ENCODE data around the gene RAP2C.
"Not testable (repeated sequence)": the region's sequence is repeated elsewhere in the genome, so short reads cannot be mapped to it uniquely, and the experiment has no call there.

Gene RAP2C

DNA sequence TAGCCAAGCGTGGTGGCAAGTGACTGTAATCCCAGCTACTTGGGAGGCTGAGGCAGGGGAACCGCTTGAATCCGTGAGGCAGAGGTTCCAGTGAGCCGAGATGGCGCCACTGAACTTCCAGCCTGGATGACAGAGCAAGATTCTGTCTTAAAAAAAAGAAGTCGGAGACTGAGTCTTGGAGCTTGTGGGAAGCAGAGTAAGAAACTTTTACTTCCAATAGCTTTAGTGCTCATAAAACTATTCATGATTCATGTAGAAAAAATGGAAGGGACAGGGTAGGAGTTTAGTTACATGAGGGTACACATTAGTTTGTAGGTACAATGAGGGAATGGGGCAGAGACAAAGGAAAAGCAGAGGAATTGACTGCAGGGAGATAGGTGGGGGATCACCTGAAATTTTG is 19.3 kb downstream of the RAP2C start:
- no peak for DNase-seq (ENCODE audit: low spot score)

GRCh38 chrX:132193872-132194574 is 25.2 kb downstream of the RAP2C start:
- no peak for DNase-seq (ENCODE audit: low spot score)

GRCh38 chrX:132191938-132192337 is 27.3 kb downstream of the RAP2C start:
- DNase-seq (ENCODE audit: low spot score): no peak

DNA sequence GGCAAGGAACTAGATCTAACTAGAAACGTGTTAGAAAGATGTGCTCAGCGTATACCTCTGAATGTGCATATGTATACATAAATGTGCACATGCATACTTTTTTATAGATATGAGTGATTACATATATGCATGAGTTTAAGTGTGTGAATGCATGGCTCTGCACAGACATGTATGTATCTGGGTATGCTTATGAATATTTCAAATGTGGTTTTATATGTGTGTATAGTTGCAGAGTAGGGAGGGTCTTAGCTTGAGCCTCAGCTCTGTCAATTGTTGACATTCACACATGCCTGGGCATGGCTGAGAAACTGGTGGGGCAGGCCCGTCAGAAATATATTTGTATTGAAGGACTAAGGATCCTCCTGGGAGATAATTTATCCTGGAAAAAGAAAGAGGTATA is 31.1 kb downstream of the RAP2C start:
- DNase-seq (ENCODE audit: low spot score): no peak

GRCh38 chrX:132187451-132187850 is 31.8 kb downstream of the RAP2C start:
- no peak for DNase-seq (ENCODE audit: low spot score)

DNA sequence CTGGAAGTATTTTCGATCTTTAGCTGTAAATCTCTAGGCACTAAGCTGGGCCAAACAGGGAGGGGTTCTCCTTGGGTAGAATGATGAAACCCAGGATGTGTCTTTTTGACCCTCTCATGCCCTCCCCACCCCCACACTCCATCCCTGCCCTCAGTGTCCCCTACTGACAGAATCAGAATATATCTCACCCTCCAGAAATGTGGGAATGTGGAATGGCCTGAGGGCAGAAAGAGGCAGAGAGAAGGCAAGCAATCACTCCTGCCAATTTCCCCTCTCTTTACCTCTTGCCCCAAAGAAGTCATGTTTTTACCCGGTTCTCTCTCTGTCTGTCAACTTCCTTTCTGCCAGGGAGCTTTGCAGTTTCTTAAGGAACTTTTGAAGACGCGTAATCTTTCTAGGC is 34.4 kb downstream of the RAP2C start:
- DNase-seq (ENCODE audit: low spot score): no peak

- no peak for DNase-seq (ENCODE audit: low spot score)
These were observed 37.9 kb downstream of the RAP2C start for GRCh38 chrX:132181364-132181763.

- no peak for DNase-seq (ENCODE audit: low spot score)
These were observed 38.3 kb downstream of the RAP2C start for GRCh38 chrX:132180929-132181328.

GRCh38 chrX:132173647-132174046 is 45.6 kb downstream of the RAP2C start:
- no peak for DNase-seq (ENCODE audit: low spot score)

DNA sequence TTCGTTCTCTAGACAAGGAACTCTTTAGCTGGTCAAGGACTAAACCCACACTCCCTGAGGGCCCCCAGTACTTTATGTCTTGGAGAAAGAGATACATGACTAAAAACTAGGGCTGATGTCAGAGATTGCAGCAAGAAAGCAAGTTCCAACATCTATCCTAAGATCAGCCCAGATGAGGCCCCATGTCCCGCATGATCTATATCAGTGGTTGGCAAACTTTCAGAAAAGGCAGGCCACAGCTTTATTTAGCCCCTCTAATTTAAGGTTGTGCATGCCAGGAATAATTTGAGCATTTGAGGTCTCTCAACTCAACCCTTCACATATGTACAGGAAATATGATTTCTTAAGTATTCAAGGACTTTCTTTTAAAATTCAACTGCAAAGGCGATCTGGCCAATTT is 47.4 kb downstream of the RAP2C start:
- DNase-seq (ENCODE audit: low spot score): no peak

GRCh38 chrX:132171478-132171877 is 47.8 kb downstream of the RAP2C start:
- DNase-seq (ENCODE audit: low spot score): no peak

DNA sequence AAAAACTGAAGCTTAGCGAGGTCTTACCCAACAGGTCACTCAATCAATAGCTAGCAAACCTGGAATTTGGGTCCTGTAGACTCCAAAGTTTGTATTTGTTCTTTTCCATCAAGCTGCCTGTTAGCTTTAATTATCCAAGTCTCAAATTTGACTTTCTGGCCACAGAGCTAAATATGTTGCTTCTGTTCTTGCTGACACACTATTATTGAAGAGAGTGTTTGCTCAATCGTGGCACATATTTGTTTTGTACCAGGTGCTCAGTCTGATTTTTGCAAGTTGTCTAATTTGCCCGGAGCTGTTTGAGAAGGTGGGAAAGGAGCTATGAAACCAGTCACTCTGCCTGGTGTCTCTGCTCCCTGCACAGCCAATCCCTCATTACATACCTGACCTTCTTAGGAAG is 49.7 kb downstream of the RAP2C start:
- no peak for DNase-seq (ENCODE audit: low spot score)

DNA sequence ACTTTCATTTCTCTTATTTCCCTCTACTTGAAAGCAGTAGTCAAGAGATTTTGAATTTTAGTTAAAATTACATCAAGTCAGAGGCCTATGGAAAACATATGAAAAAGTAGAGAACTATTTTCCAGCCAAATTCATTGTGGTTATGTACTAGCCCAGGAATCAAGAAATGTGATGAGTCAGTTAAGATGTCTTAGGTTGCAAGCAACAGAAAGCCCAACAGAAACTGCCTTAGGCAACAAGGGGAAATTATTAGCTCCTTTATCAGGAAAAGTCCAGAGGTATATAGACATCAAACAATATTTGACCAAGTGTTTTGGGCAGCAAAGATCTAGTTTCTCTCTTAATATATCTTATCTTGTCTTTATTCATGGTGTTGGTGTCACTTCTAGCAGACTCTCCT is 53.6 kb downstream of the RAP2C start:
- DNase-seq (ENCODE audit: low spot score): no peak

- DNase-seq (ENCODE audit: low spot score): no peak
These were observed 54.2 kb downstream of the RAP2C start for GRCh38 chrX:132165005-132165404.

GRCh38 chrX:132163094-132163493 is 56.2 kb downstream of the RAP2C start:
- not testable (repeated sequence) for DNase-seq (ENCODE audit: low spot score)

DNA sequence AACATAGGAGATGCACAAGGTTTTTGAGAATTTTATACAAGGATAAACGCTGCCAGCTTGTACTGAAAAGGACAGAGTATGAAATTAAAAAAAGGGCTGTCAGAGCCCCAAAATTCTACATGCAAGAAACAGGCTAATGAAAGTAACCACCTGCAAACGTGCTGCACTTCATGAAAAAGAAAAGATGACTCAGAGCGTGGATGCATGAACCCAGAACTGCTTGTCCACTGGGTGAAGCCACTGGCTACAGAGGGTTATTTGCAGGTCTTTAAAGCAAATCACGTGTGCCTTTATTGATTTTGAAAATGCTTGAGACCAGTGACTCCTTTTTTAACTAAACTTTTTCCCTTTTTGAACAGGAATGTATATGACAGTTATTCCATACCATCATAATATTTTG is 66.1 kb downstream of the RAP2C start:
- DNase-seq (ENCODE audit: low spot score): no peak
